Loucy (cell line): ENCODE measurements around the gene FAM117B.

Experiments used
- H2AFZ ChIP-seq: fragments of 200-600 bp; sonication (generic); 2 replicates; pipeline ENCODE4 v1.6.0; 2016; ENCODE audit warnings: antibody characterized with exemption, mild to moderate bottlenecking, low read length, moderate library complexity
- H3F3A ChIP-seq: fragments of 200-600 bp; 2 replicates; pipeline ENCODE4 v1.6.0; 2016; ENCODE audit warnings: antibody characterized with exemption, low read depth, mild to moderate bottlenecking
- H3K27me3 ChIP-seq: fragments of 200-600 bp; sonication (generic); 2 replicates; pipeline ENCODE4 v1.6.1; 2014; ENCODE audit warnings: low read length, mild to moderate bottlenecking; ENCODE audit not compliant: insufficient read depth, poor library complexity, severe bottlenecking
- H3K36me3 ChIP-seq: fragments of 200-600 bp; sonication (generic); 2 replicates; pipeline ENCODE4 v1.6.1; 2016; ENCODE audit warnings: low read length; ENCODE audit not compliant: insufficient read depth
- H3K4me1 ChIP-seq: fragments of 200-600 bp; sonication (generic); 2 replicates; pipeline ENCODE4 v1.5.1; 2014; ENCODE audit warnings: low read length, mild to moderate bottlenecking; ENCODE audit not compliant: insufficient read depth, poor library complexity, severe bottlenecking
- H3K4me2 ChIP-seq: fragments of 200-600 bp; sonication (generic); 2 replicates; pipeline ENCODE4 v1.6.0; 2014; ENCODE audit warnings: antibody characterized with exemption, low read length, low read depth, mild to moderate bottlenecking; ENCODE audit not compliant: poor library complexity, severe bottlenecking
- H3K4me3 ChIP-seq: fragments of 200-600 bp; sonication (generic); 2 replicates; pipeline ENCODE4 v1.5.1; 2014; ENCODE audit warnings: low read length, mild to moderate bottlenecking, mixed read lengths; ENCODE audit not compliant: poor library complexity, severe bottlenecking
- H3K79me2 ChIP-seq: fragments of 200-600 bp; sonication (generic); 2 replicates; pipeline ENCODE4 v1.6.1; 2014; ENCODE audit warnings: low read length; ENCODE audit not compliant: insufficient read depth
- H3K9ac ChIP-seq: fragments of 200-600 bp; sonication (generic); 2 replicates; pipeline ENCODE4 v1.6.0; 2014; ENCODE audit warnings: mild to moderate bottlenecking, low read depth, low read length, moderate library complexity; ENCODE audit not compliant: poor library complexity, severe bottlenecking
- H3K9me2 ChIP-seq: fragments of 200-600 bp; sonication (generic); replicated peaks from 2 replicates; pipeline ENCODE4 v1.6.1; 2016; ENCODE audit warnings: low read depth, low read length, mixed read lengths
- H3K9me3 ChIP-seq: fragments of 200-600 bp; sonication (generic); 2 replicates; pipeline ENCODE4 v1.6.1; 2014; ENCODE audit warnings: mild to moderate bottlenecking, antibody characterized with exemption, low read length, low read depth; ENCODE audit not compliant: insufficient read depth
- H4K20me1 ChIP-seq: fragments of 200-600 bp; sonication (generic); 2 replicates; pipeline ENCODE4 v1.6.0; 2014; ENCODE audit warnings: antibody characterized with exemption, low read length, mild to moderate bottlenecking; ENCODE audit not compliant: insufficient read depth, poor library complexity, severe bottlenecking
- EZH2phosphoT487 ChIP-seq: fragments of 200-600 bp; IDR thresholded peaks from 2 replicates; pipeline ENCODE4 v1.6.1; 2018; ENCODE audit warnings: antibody characterized with exemption, mild to moderate bottlenecking, moderate library complexity, borderline replicate concordance
- TF ChIP-seq, protein P1 (sequence below): fragments of 200-600 bp; sonication (generic); conservative IDR thresholded peaks from 2 replicates; pipeline ENCODE4 v1.5.1; 2014; ENCODE audit warnings: mild to moderate bottlenecking, antibody characterized with exemption, low read length

Gene FAM117B

DNA sequence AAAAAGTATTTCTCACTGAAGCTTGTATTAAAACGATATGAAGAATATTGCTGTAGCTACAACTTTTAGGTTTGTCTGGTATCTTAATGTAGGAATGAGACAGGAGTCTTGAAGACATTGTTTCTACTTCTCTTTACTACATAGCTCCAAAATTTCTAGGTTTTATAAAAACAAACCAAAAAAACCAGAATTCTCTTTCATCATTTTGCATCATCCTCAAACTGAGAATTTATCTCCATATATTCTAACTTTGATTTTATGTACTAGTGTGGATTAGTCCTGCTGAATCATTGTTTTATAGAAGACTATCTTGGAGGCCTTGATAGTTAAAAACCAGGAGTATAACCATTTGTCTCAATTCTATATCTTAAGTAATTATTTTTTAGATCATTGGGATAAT, 136.6 kb downstream of the FAM117B start:
- H3K4me1 ChIP-seq: peaks cover under 1% of the 10 kb centered on the region
- H3K4me2 ChIP-seq: no peak overlapping the region
- no peaks in the 10 kb centered on the region for H3K79me2 ChIP-seq
- no peak overlapping the region for H3K9ac ChIP-seq
- TF ChIP-seq, protein P1, sequence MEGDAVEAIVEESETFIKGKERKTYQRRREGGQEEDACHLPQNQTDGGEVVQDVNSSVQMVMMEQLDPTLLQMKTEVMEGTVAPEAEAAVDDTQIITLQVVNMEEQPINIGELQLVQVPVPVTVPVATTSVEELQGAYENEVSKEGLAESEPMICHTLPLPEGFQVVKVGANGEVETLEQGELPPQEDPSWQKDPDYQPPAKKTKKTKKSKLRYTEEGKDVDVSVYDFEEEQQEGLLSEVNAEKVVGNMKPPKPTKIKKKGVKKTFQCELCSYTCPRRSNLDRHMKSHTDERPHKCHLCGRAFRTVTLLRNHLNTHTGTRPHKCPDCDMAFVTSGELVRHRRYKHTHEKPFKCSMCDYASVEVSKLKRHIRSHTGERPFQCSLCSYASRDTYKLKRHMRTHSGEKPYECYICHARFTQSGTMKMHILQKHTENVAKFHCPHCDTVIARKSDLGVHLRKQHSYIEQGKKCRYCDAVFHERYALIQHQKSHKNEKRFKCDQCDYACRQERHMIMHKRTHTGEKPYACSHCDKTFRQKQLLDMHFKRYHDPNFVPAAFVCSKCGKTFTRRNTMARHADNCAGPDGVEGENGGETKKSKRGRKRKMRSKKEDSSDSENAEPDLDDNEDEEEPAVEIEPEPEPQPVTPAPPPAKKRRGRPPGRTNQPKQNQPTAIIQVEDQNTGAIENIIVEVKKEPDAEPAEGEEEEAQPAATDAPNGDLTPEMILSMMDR: no peak
- no peak for TF ChIP-seq EZH2phosphoT487
- H2AFZ ChIP-seq: no peak overlapping the region
- no peak overlapping the region for H3K4me3 ChIP-seq
- H3K9me3 ChIP-seq: no peaks in the 10 kb centered on the region
- H3K27me3 ChIP-seq: no peaks in the 10 kb centered on the region
- no peaks in the 10 kb centered on the region for H3K9me2 ChIP-seq
- no peaks in the 10 kb centered on the region for H3F3A ChIP-seq
- peaks cover 18% of the 10 kb centered on the region; the same call in 1 of the 2 replicates for H3K36me3 ChIP-seq
- H4K20me1 ChIP-seq: no peaks in the 10 kb centered on the region

DNA sequence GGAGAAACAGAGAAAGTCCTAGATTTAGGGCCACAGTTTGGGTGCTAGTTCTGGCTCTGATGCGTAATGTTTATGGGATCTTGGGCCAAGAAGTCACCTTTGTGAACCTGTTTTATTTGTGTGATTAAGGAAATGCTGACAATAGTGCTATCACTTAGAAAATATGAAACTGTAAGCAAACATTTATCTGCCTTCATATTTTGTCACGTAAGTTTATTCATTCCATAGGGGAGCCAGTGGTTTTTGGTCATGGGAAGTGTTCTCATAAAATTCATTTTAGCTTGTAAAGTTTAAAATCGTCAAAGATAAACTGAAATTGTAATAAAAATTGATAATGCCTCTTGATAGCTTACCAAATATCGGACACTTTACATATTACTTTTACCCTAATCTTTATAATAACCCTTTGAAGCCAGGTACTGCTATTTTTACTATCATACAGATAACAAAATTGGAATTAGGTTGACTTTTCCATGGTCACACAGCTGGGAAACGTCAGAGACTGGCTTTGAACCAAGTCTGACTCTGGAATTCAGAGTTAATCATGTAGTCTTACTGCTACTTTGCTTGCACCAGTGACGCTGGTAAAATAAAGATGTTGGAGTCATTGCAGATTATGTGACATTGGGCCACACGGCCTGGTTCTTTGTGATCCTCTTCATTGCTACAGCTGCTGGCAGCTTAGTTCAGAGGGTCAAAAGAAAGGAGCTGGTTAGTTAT, 137.1 kb downstream of the FAM117B start:
- TF ChIP-seq, protein P1: no peak
- no peak for TF ChIP-seq EZH2phosphoT487
- H2AFZ ChIP-seq: no peak overlapping the region
- no peaks in the 10 kb centered on the region for H3K27me3 ChIP-seq
- H3K9me3 ChIP-seq: no peaks in the 10 kb centered on the region
- H3K9ac ChIP-seq: no peak overlapping the region
- peaks cover 12% of the 10 kb centered on the region; the same call in 1 of the 2 replicates for H3K36me3 ChIP-seq
- H3K4me2 ChIP-seq: no peak overlapping the region
- H3K4me1 ChIP-seq: peaks cover 6% of the 10 kb centered on the region
- no peaks in the 10 kb centered on the region for H3K79me2 ChIP-seq
- H3F3A ChIP-seq: no peaks in the 10 kb centered on the region
- H4K20me1 ChIP-seq: no peaks in the 10 kb centered on the region
- no peak overlapping the region for H3K4me3 ChIP-seq
- H3K9me2 ChIP-seq: no peaks in the 10 kb centered on the region

DNA sequence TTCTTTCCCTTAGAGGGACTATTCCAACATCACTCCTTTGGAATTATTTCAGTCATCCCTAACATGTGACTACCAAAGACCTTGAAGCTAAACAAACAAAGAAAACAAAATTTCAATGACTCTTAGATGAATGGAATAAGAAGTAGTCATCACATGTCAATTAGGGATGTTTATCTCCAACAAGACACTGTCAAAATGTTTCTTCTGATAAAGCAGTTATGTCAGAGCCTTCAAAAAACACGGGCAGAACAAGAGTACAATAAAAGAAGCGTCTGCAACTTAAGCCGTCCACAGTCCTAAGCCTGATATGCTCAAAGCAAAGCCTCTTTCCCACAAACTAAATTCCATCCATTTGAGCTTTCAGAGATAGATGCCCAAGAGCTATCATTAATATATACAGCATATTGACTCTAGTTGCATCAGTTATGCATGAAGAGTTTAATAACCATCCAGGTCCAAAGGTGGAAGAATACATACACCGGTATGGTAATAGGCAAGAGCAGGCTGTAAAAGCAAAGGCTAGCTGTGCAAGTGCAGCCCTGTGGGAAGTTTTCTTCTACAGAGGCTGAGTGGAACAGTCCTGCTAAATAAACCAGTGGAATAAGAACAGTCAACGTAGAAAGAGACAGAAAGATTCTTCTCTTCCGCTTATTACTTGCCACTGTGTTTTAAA, 138.7 kb downstream of the FAM117B start:
- Histone ChIP-seq H2AFZ (no peak overlapping the region), H3K9me3 (no peaks in the 10 kb centered on the region), H3K36me3 (peaks cover 17% of the 10 kb centered on the region; the same call in 1 of the 2 replicates), H3K4me3 (no peak overlapping the region), H4K20me1 (no peaks in the 10 kb centered on the region), H3K27me3 (no peaks in the 10 kb centered on the region), H3F3A (no peaks in the 10 kb centered on the region), H3K9me2 (no peaks in the 10 kb centered on the region), H3K4me1 (peaks cover 6% of the 10 kb centered on the region), H3K79me2 (no peaks in the 10 kb centered on the region), H3K9ac (no peak overlapping the region), H3K4me2 (no peak overlapping the region)
- TF ChIP-seq, protein P1: no peak
- no peak for TF ChIP-seq EZH2phosphoT487
